Small intestine (tissue), 7 donors: Measurements from ENCODE around the gene FBXW10B. TPM values are rescaled to one million over a fixed set of nuclear protein-coding genes. Genes with fewer than 3 reads are reported as not detected.
A peak's percentile ranks its signal among the peaks of the same experiment; 100 is the strongest.
"Not testable (repeated sequence)": the region's sequence is repeated elsewhere in the genome, so short reads cannot be mapped to it uniquely, and the experiment has no call there.

Experiments
- DNase-seq, 2 donors: peaks; one replicate each; pipeline versions ENCODE4 v3.0.0 to v3.0.0-alpha.2; 2013
- FAIRE-seq: peaks from 2 replicates; lab custom pipeline; 2012; peaks lifted over from hg19 to GRCh38; lab: Jason Lieb, UNC
- H3K27ac ChIP-seq, 3 donors: one replicate each; pipeline ENCODE4 v1.5.1; 2013; ENCODE audit warnings: low read length in 2 of 3, mild to moderate bottlenecking in 2 of 3, control low read depth in 1 of 3, inconsistent platforms in 1 of 3, low read depth in 1 of 3, moderate library complexity in 1 of 3
- H3K27me3 ChIP-seq, 3 donors: one replicate each; pipeline ENCODE4 v1.6.1; 2013; ENCODE audit warnings: low read length in 3 of 3, inconsistent platforms in 1 of 3; ENCODE audit not compliant: control insufficient read depth in 3 of 3, insufficient read depth in 3 of 3
- H3K36me3 ChIP-seq, 3 donors: one replicate each; pipeline ENCODE4 v1.6.1; 2013; ENCODE audit warnings: low read length in 3 of 3, inconsistent platforms in 1 of 3, low read depth in 1 of 3, mild to moderate bottlenecking in 1 of 3, moderate library complexity in 1 of 3; ENCODE audit not compliant: control insufficient read depth in 3 of 3, insufficient read depth in 2 of 3
- H3K4me1 ChIP-seq, 3 donors: one replicate each; pipeline ENCODE4 v1.6.1; 2013; ENCODE audit warnings: low read length in 2 of 3, inconsistent platforms in 1 of 3, low read depth in 1 of 3, mild to moderate bottlenecking in 1 of 3, moderate library complexity in 1 of 3; ENCODE audit not compliant: control insufficient read depth in 3 of 3, insufficient read depth in 2 of 3
- H3K4me3 ChIP-seq, 3 donors: one replicate each; pipeline ENCODE4 v1.5.1; 2013; ENCODE audit warnings: low read length in 3 of 3, control low read depth in 1 of 3, inconsistent platforms in 1 of 3, low read depth in 1 of 3, mild to moderate bottlenecking in 1 of 3, moderate library complexity in 1 of 3
- H3K9me3 ChIP-seq, 2 donors: one replicate each; pipeline ENCODE4 v1.6.1; 2013; ENCODE audit warnings: low read depth in 1 of 2, low read length in 1 of 2; ENCODE audit not compliant: control insufficient read depth in 2 of 2, insufficient read depth in 1 of 2
- WGBS, 3 donors: extraction: QIAGEN DNeasy Blood & Tissue Kit; methylation state at CpG; one replicate each; pipeline ENCODE4 v1.1.7; 2013; 5-methylcytosine and 5-hydroxymethylcytosine counted together
- polyA plus RNA-seq, 4 donors: library from polyadenylated mRNA; stranded (reverse) in 3 of 4; unstranded in 1 of 4; fragments of 200-250 nt in 3 of 4; fragments of 120-200 nt in 1 of 4; gene quantifications; one replicate each; pipeline versions ENCODE4 v1.2.1 to v1.2.3, GENCODE V29; 2013
- donor health status: healthy with polysubstance abuse.
- donor health status: control.
- donor health status: control.
- donor health status: Bipolar disorder and iron deficiency.
- donor health status: healthy.

The FBXW10B gene
- polyA plus RNA-seq, 4 donors, result 0.81 to 1.1 (median 1.0) TPM; not detected in 1

DNA sequence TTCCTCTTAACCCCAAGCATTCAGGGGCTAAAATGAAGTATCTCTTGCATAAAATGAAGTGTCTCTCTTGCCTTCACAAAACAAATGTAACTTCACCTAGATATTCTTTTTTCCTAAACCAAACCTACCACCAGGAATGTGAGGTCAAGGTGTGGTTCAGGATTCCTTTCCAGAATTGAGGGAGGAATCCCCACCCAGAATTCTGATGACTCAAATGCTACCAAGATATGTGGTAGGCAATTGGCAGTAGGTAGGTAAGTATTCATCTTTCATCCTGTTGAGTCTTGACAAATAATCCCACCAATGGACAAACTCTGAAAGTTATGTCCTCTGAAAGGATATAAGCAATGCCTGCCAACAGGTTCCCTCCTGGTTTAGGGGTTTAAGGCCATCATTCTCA lies 38.4 kb upstream of the FBXW10B start:
- Histone ChIP-seq H3K4me3 (no peak overlapping the region), H3K9me3 (no peaks in the 10 kb centered on the region), H3K27me3 (no peaks in the 10 kb centered on the region), H3K4me1 (peaks cover 0 to 12% (median 0%) of the 10 kb centered on the region in 3 donors), H3K36me3 (peaks cover 0 to 12% (median 0%) of the 10 kb centered on the region in 3 donors), H3K27ac (no peak overlapping the region)
- no peak for DNase-seq
- no peak for FAIRE-seq

DNA sequence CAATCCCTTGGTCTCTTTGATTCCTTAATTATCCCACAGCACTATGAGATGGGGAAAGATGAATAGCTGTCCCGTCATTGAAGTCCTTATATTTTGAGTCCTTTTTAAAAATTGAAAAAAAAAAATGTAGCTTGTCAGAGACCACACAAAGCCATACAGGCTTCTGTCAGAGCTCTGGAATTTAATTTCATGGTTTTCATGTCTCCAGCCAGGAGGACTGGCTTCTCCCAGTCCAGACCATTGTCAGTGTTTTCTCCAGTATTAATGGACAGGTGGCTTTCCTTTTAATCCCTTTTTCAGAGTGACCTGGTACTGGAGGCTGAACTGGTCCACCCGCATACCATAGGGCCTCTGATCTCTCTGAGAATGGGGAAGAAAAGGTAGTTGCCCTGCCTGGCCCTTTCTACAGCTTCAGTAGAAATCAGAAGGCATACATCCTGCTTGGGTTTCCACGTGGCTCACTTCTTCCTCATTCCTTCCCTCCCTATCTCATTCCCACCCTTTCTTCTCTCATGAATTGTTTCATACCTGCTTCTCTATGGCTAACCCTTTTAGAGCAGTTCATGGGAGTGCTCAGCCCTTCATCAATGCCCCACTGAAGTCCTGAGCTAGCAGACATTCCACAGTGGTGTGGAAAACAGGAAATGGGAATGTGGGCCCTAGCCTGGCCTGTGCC lies 35.5 kb upstream of the FBXW10B start:
- whole genome bisulfite sequencing, 3 donors, result 50 to 60% (median 57%) methylated on average over 3 of the region's 3 CpGs
- FAIRE-seq (no peak), DNase-seq (peak; percentile 54 to 63)
- no peaks in the 10 kb centered on the region for H3K27me3 ChIP-seq
- peaks cover 0 to 4% (median 0%) of the 10 kb centered on the region in 3 donors for H3K36me3 ChIP-seq
- no peak overlapping the region for H3K4me3 ChIP-seq
- peak overlapping the region in 1 of 3 donors; percentile 80 for H3K27ac ChIP-seq
- H3K9me3 ChIP-seq, result no peaks in the 10 kb centered on the region
- H3K4me1 ChIP-seq, result peaks cover 0 to 15% (median 0%) of the 10 kb centered on the region in 3 donors

DNA sequence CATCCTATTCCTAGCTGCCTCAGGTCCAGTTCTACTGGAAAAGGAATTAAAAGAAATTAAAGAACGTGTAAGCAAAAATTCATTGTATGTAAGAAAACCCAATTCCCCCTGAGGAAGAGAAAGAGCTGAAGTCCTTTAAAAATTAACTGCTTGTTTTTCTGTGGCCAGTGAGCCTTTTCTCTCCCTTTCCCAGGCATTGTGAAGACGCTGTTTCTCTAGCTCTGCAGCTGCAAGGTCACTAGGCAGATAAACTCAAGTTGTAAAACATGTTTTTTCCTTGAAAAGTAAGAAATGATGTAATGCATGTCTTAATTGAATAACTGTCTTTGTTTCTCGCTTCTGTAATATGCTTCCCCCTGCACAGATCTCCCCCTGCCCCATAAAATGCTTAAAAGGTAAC lies 34.9 kb upstream of the FBXW10B start:
- FAIRE-seq, H3K27me3 ChIP-seq, H3K4me3 ChIP-seq, H3K36me3 ChIP-seq, H3K9me3 ChIP-seq, H3K27ac ChIP-seq, DNase-seq: not testable (repeated sequence)
- WGBS, 3 donors, result 77 to 90% (median 86%) methylated on average over 3 of the region's 3 CpGs
- peaks cover 0 to 17% (median 0%) of the 10 kb centered on the region in 3 donors for H3K4me1 ChIP-seq

DNA sequence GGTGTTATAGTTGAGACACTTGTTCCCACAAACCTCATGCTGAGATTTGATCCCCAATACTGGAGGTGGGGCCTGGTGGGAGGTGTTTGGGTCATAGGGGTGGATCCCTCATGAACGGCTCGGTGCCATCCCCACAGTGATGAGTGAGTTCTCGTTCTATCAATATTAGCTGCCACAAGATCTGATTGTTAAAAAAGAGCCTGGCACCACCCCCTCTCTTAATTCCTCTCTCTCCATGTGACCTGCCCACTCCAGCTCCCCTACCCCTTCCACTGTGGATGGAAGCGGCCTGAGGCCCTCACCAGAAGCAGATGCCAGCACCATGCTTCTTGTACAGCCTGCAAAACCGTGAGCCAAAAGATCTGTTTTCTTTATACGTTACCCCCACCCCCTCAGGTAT lies 33.5 kb upstream of the FBXW10B start:
- Histone ChIP-seq H3K4me3 (no peak overlapping the region), H3K27ac (no peak overlapping the region), H3K36me3 (peaks cover 0 to 3% (median 0%) of the 10 kb centered on the region in 3 donors), H3K9me3 (no peaks in the 10 kb centered on the region), H3K27me3 (no peaks in the 10 kb centered on the region), H3K4me1 (peaks cover 0 to 31% (median 3%) of the 10 kb centered on the region in 3 donors)
- FAIRE-seq, result no peak
- DNase-seq, result no peak
- WGBS, 3 donors, result 87 to 90% (median 89%) methylated on average over 6 of the region's 6 CpGs

GRCh38 chr17:15651583-15652110 lies 32.1 kb upstream of the FBXW10B start:
- H3K4me3 ChIP-seq, result peak overlapping the region in 2 of 3 donors; percentile 58 to 80
- peaks cover 0 to 3% (median 0%) of the 10 kb centered on the region in 3 donors for H3K36me3 ChIP-seq
- DNase-seq (peak; percentile 96 to 99), FAIRE-seq (no peak)
- peaks cover 0 to 31% (median 3%) of the 10 kb centered on the region in 3 donors for H3K4me1 ChIP-seq
- H3K9me3 ChIP-seq, result no peaks in the 10 kb centered on the region
- H3K27me3 ChIP-seq, result no peaks in the 10 kb centered on the region
- H3K27ac ChIP-seq, result peak overlapping the region; percentile 78 to 96 (median 96)
- 1 to 9% (median 5%) methylated on average over 7 to 8 of the region's 8 CpGs for WGBS, 3 donors

GRCh38 chr17:15650741-15651582 lies 31.5 kb upstream of the FBXW10B start:
- Histone ChIP-seq H3K4me3 (peak overlapping the region; percentile 24 to 80 (median 58)), H3K36me3 (peaks cover 0 to 3% (median 0%) of the 10 kb centered on the region in 3 donors), H3K27ac (peak overlapping the region; percentile 79 to 96 (median 96)), H3K27me3 (no peaks in the 10 kb centered on the region), H3K4me1 (peaks cover 0 to 31% (median 3%) of the 10 kb centered on the region in 3 donors), H3K9me3 (no peaks in the 10 kb centered on the region)
- DNase-seq (peak in 1 of 2 donors; percentile 29), FAIRE-seq (no peak)
- 2 to 29% (median 27%) methylated on average over 14 of the region's 14 CpGs for WGBS, 3 donors

DNA sequence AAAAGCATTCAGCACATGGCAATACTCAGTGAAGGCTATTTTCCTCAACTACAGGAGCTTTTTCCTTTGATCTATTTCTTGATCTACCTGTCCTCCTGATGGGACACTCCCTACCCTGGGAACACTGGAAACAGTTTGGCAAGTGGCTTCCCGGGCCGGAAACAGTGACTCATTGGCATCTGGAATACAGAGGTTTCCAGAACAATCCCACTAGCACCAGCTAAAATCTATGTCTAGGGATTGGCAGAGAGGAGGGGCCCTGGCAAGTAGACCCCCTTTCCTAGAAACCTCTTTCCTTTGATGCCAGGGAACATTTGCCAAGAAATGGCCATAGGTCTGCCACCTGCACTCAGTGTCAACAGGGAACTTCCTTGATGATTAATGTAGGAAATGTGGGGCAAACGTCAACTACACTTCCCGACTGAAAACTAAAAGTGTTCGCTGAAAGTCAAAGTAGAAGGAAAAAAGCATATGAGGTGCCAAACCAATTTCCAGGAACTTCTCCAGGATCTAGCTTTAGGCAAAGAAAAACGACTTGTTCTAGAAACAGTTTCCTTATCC lies 30.4 kb upstream of the FBXW10B start:
- Histone ChIP-seq H3K9me3 (no peaks in the 10 kb centered on the region), H3K27ac (peak overlapping the region; percentile 79 to 96 (median 96)), H3K4me1 (peaks cover 0 to 33% (median 3%) of the 10 kb centered on the region in 3 donors), H3K27me3 (no peaks in the 10 kb centered on the region), H3K36me3 (peaks cover 0 to 3% (median 0%) of the 10 kb centered on the region in 3 donors), H3K4me3 (peak overlapping the region in 2 of 3 donors; percentile 58 to 80)
- peak; percentile 76 to 91 for DNase-seq
- no peak for FAIRE-seq
- WGBS, 3 donors, result 6 to 25% (median 22%) methylated on average over 6 of the region's 6 CpGs

- Histone ChIP-seq H3K27me3 (no peaks in the 10 kb centered on the region), H3K4me3 (peak overlapping the region in 1 of 3 donors; percentile 80), H3K4me1 (peaks cover 0 to 27% (median 3%) of the 10 kb centered on the region in 3 donors), H3K9me3 (no peaks in the 10 kb centered on the region), H3K27ac (peak overlapping the region in 1 of 3 donors; percentile 96), H3K36me3 (peaks cover 0 to 6% (median 0%) of the 10 kb centered on the region in 3 donors)
- whole genome bisulfite sequencing, 3 donors, result 73 to 82% (median 74%) methylated on average over 5 of the region's 5 CpGs
- DNase-seq (no peak), FAIRE-seq (no peak)
Observed at GRCh38 chr17:15648386-15648785, 28.9 kb upstream of the FBXW10B start.
